Bronchial epithelial cell (primary cell): ENCODE measurements around the gene CLPTM1L. TPM values are rescaled to one million over a fixed set of nuclear protein-coding genes. Genes with fewer than 3 reads are reported as not detected.
"Not testable (repeated sequence)": the region's sequence is repeated elsewhere in the genome, so short reads cannot be mapped to it uniquely, and the experiment has no call there.

Source experiments
- DNase-seq: peaks from one replicate; pipeline ENCODE4 v3.0.0-alpha.2; 2010; ENCODE audit warnings: low read depth
- FAIRE-seq: peaks from 2 replicates; lab custom pipeline; 2011; peaks lifted over from hg19 to GRCh38; lab: Jason Lieb, UNC
- H3K27me3 ChIP-seq: 2 replicates; pipeline ENCODE4 v1.5.1; 2011; ENCODE audit warnings: low read length; ENCODE audit not compliant: control insufficient read depth, insufficient read depth
- H3K36me3 ChIP-seq: 2 replicates; pipeline ENCODE4 v1.5.1; 2011; ENCODE audit warnings: low read length; ENCODE audit not compliant: control insufficient read depth, insufficient read depth
- H3K4me3 ChIP-seq: 2 replicates; pipeline ENCODE4 v1.5.1; 2011; ENCODE audit warnings: mild to moderate bottlenecking, low read depth, low read length, control low read depth
- total RNA-seq: library from RNA; depleted of rRNA; stranded (reverse); fragments of >200 nt; gene quantifications from 2 replicates; pipeline ENCODE4 v1.2.1, GENCODE V29; 2014
- TF ChIP-seq, protein P1 (sequence below): IDR thresholded peaks from 2 replicates; pipeline ENCODE4 v1.5.1; 2011; ENCODE audit warnings: mild to moderate bottlenecking, moderate library complexity, low read length, control low read depth, inconsistent platforms; ENCODE audit not compliant: insufficient read depth, severe bottlenecking

CLPTM1L gene
- total RNA-seq, 1 donor from 2014 or later, result 314 TPM

DNA sequence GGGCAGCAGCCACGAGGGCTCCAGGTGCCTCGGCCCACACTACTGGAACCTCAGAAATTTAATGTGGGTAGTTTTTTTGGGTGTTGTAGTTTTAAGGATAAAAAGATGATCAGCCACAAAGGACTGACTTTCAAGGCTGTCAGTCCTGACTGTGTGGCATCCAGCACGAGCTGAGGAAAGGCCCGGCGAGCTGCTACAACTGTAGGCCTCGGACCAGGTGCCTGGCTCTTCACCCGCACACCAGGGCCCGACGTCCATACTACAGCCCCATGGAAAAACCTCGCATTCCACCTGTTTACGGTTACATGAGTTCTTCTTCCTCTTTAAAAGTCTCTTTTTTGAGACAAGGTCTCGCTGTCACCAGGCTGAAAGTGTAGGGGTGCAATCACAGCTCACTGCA, 2.6 kb downstream of the CLPTM1L start:
- TF ChIP-seq, protein P1, sequence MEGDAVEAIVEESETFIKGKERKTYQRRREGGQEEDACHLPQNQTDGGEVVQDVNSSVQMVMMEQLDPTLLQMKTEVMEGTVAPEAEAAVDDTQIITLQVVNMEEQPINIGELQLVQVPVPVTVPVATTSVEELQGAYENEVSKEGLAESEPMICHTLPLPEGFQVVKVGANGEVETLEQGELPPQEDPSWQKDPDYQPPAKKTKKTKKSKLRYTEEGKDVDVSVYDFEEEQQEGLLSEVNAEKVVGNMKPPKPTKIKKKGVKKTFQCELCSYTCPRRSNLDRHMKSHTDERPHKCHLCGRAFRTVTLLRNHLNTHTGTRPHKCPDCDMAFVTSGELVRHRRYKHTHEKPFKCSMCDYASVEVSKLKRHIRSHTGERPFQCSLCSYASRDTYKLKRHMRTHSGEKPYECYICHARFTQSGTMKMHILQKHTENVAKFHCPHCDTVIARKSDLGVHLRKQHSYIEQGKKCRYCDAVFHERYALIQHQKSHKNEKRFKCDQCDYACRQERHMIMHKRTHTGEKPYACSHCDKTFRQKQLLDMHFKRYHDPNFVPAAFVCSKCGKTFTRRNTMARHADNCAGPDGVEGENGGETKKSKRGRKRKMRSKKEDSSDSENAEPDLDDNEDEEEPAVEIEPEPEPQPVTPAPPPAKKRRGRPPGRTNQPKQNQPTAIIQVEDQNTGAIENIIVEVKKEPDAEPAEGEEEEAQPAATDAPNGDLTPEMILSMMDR, result no peak
- peaks cover 33% of the 10 kb centered on the region for H3K36me3 ChIP-seq

GRCh38 chr5:1341863-1342262, 3.0 kb downstream of the CLPTM1L start:
- DNase-seq (no peak), FAIRE-seq (no peak)
- Histone ChIP-seq H3K4me3 (no peak overlapping the region), H3K36me3 (peaks cover 33% of the 10 kb centered on the region), H3K27me3 (no peaks in the 10 kb centered on the region)
- TF ChIP-seq, protein P1, result no peak

More for the DNA sequence above, 2.6 kb downstream of the CLPTM1L start:
- DNase-seq (no peak), FAIRE-seq (no peak)
- Histone ChIP-seq H3K27me3 (no peaks in the 10 kb centered on the region), H3K4me3 (no peak overlapping the region)

- H3K4me3 ChIP-seq, FAIRE-seq, H3K27me3 ChIP-seq, DNase-seq: not testable (repeated sequence)
- H3K36me3 ChIP-seq, result peaks cover 44% of the 10 kb centered on the region
These were observed 5.1 kb downstream of the CLPTM1L start for GRCh38 chr5:1339818-1340210.

GRCh38 chr5:1339139-1339817, 5.6 kb downstream of the CLPTM1L start:
- H3K36me3 ChIP-seq, result peaks cover 44% of the 10 kb centered on the region

GRCh38 chr5:1338506-1339070, 6.3 kb downstream of the CLPTM1L start:
- DNase-seq (no peak), FAIRE-seq (no peak)
- no peak overlapping the region for H3K4me3 ChIP-seq
- H3K36me3 ChIP-seq, result peaks cover 47% of the 10 kb centered on the region
- TF ChIP-seq, protein P1, result no peak
- H3K27me3 ChIP-seq, result no peaks in the 10 kb centered on the region

More at GRCh38 chr5:1339139-1339817, 5.6 kb downstream of the CLPTM1L start:
- H3K27me3 ChIP-seq, DNase-seq, FAIRE-seq, H3K4me3 ChIP-seq: not testable (repeated sequence)

- peaks cover 45% of the 10 kb centered on the region for H3K36me3 ChIP-seq
- TF ChIP-seq, protein P1, result no peak
- H3K27me3 ChIP-seq, result no peaks in the 10 kb centered on the region
- DNase-seq (no peak), FAIRE-seq (no peak)
- no peak overlapping the region for H3K4me3 ChIP-seq
These were observed 6.8 kb downstream of the CLPTM1L start for GRCh38 chr5:1338196-1338490.
